GM12878 (cell line): ENCODE data around the gene ZNF771.
"Not testable (repeated sequence)": the region's sequence is repeated elsewhere in the genome, so short reads cannot be mapped to it uniquely, and the experiment has no call there.

ENCODE experiments used
- CHD4 ChIP-seq: fragments of 200-600 bp; sonication (generic); IDR thresholded peaks from 2 replicates; pipeline ENCODE4 v1.6.1; 2016; ENCODE audit warnings: mild to moderate bottlenecking
- RAD21 ChIP-seq: IDR thresholded peaks from 2 replicates; pipeline ENCODE4 v1.6.1; 2011; ENCODE audit warnings: mild to moderate bottlenecking, low read depth, low read length, moderate library complexity; ENCODE audit not compliant: insufficient read depth
- RELA ChIP-seq: fragments of 450-650 bp; IDR thresholded peaks from 2 replicates; pipeline ENCODE4 v1.8.0; 2014; ENCODE audit warnings: borderline replicate concordance; ENCODE audit not compliant: partially characterized antibody
- SRF ChIP-seq, 2 experiments: IDR thresholded peaks; 2 replicates each; pipeline ENCODE4 v1.6.1; 2011; ENCODE audit warnings: low read depth in 2 of 2, low read length in 2 of 2, mild to moderate bottlenecking in 1 of 2, moderate library complexity in 1 of 2
- TF ChIP-seq, protein P1 (sequence below): IDR thresholded peaks from 2 replicates; pipeline ENCODE4 v1.6.1; 2012; ENCODE audit warnings: low read depth, low read length, improper control_type of control experiment
- TF ChIP-seq, protein P2 (sequence below), 3 experiments: IDR thresholded peaks in 2 of 3; conservative IDR thresholded peaks in 1 of 3; 2 replicates each; pipeline ENCODE4 v1.5.1; 2011; ENCODE audit warnings: low read depth in 3 of 3, low read length in 3 of 3, mild to moderate bottlenecking in 3 of 3, control low read depth in 2 of 3, moderate library complexity in 2 of 3, inconsistent platforms in 1 of 3, mixed read lengths in 1 of 3; ENCODE audit not compliant: control insufficient read depth in 2 of 3, insufficient read depth in 1 of 3; ENCODE audit errors: extremely low read depth in 1 of 3

DNA sequence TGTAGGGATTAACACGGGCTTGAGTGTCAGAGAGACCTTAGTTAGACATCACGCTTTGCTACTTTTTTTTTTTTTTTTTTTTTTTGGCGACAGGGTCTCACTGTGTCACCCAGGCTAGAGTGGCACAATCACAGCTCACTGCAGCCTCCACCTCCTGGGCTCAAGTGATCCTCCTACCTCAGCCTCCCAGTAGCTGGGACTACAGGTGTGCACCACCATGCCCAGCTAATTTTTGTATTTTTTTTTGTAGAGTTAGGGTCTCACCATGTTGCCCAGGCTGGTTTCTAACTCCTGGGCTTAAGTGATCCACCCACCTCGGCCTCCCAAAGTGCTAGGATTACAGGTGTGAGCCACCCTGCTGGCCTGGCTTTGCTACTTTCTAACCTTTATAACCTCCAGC lies 10.8 kb upstream of the ZNF771 start:
- not testable (repeated sequence) for TF ChIP-seq CHD4; RAD21; SRF (IDR thresholded peaks at IDR 0.05; ENCODE audit: low read depth in 2 of 2, low read length in 2 of 2); RELA
- TF ChIP-seq, protein P1, sequence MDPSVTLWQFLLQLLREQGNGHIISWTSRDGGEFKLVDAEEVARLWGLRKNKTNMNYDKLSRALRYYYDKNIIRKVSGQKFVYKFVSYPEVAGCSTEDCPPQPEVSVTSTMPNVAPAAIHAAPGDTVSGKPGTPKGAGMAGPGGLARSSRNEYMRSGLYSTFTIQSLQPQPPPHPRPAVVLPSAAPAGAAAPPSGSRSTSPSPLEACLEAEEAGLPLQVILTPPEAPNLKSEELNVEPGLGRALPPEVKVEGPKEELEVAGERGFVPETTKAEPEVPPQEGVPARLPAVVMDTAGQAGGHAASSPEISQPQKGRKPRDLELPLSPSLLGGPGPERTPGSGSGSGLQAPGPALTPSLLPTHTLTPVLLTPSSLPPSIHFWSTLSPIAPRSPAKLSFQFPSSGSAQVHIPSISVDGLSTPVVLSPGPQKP: not testable (repeated sequence)
- TF ChIP-seq, protein P2, sequence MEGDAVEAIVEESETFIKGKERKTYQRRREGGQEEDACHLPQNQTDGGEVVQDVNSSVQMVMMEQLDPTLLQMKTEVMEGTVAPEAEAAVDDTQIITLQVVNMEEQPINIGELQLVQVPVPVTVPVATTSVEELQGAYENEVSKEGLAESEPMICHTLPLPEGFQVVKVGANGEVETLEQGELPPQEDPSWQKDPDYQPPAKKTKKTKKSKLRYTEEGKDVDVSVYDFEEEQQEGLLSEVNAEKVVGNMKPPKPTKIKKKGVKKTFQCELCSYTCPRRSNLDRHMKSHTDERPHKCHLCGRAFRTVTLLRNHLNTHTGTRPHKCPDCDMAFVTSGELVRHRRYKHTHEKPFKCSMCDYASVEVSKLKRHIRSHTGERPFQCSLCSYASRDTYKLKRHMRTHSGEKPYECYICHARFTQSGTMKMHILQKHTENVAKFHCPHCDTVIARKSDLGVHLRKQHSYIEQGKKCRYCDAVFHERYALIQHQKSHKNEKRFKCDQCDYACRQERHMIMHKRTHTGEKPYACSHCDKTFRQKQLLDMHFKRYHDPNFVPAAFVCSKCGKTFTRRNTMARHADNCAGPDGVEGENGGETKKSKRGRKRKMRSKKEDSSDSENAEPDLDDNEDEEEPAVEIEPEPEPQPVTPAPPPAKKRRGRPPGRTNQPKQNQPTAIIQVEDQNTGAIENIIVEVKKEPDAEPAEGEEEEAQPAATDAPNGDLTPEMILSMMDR (IDR thresholded peaks at IDR 0.05 in 2 of 3, conservative IDR thresholded peaks at IDR 0.05 in 1 of 3; ENCODE audit: control insufficient read depth in 2 of 3, extremely low read depth in 1 of 3, insufficient read depth in 1 of 3, low read depth in 3 of 3, low read length in 3 of 3): not testable (repeated sequence)
